RWPE1 (cell line): ENCODE data around the gene MYLK.

Experiments used
- CTCF ChIA-PET: fragments of 350-600 bp; sonication (Branson Sonifier 250); formaldehyde crosslinking; extraction: SDS; loops from one replicate; lab custom pipeline; 2021; lab: Yijun Ruan, JAX
- POLR2A ChIA-PET: fragments of 400-600 bp; formaldehyde crosslinking; extraction: SDS; loops from one replicate; lab custom pipeline; 2020; ENCODE audit warnings: antibody characterized with exemption; ENCODE audit not compliant: low non-redundant PET; lab: Yijun Ruan, JAX
- DNase-seq: peaks from one replicate; pipeline ENCODE4 v3.0.0; 2012; ENCODE audit warnings: low spot score
- H3K27ac ChIP-seq: fragments of 450-650 bp; 2 replicates; pipeline ENCODE4 v1.5.1; 2017
- TF ChIP-seq, protein P1 (sequence below): fragments of 450-650 bp; conservative IDR thresholded peaks from 2 replicates; pipeline ENCODE4 v1.5.1; 2017; ENCODE audit warnings: low read depth, mild to moderate bottlenecking

Gene MYLK

DNA sequence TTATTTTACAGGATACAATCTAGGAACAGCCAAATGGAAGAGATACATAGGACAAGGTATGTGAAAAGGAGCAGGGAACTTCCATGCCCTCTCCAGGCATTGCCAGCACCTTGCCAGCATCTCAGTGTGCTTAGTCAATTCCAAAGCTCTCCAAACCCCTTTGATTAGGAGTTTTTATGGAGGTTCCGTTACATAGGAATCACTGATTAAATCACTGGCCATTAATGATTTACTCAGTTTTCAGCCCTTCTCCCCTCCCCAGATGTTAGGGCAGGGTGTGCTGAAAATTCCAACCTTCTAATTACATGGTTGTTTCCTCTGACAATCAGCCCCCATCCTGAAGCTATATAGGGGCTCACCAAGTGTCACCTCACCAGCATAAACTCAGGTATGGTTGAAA, 11.5 kb downstream of the MYLK start:
- POLR2A ChIA-PET: no interaction called here
- TF ChIP-seq, protein P1, sequence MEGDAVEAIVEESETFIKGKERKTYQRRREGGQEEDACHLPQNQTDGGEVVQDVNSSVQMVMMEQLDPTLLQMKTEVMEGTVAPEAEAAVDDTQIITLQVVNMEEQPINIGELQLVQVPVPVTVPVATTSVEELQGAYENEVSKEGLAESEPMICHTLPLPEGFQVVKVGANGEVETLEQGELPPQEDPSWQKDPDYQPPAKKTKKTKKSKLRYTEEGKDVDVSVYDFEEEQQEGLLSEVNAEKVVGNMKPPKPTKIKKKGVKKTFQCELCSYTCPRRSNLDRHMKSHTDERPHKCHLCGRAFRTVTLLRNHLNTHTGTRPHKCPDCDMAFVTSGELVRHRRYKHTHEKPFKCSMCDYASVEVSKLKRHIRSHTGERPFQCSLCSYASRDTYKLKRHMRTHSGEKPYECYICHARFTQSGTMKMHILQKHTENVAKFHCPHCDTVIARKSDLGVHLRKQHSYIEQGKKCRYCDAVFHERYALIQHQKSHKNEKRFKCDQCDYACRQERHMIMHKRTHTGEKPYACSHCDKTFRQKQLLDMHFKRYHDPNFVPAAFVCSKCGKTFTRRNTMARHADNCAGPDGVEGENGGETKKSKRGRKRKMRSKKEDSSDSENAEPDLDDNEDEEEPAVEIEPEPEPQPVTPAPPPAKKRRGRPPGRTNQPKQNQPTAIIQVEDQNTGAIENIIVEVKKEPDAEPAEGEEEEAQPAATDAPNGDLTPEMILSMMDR: no peak
- DNase-seq: no peak
- CTCF ChIA-PET: no interaction called here
- no peak overlapping the region for H3K27ac ChIP-seq

DNA sequence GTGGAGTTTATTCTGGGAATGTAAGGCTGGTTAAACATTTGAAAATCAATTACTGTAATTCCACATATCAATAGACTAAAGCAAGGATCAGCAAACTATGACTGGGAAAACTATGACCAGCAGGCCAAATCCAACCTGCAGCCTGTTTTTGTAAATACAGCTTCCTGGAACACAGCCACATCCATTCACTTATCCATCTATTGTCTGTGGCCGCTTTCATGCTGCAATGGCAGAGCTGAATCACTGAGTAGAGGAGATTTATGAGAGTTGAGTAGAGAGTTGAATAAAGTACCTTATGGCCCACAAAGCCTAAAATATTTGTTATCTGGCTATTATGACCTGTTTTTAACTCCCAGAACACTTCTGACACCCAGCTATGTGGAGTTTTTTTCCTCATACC, 12.2 kb downstream of the MYLK start:
- no peak for DNase-seq
- no peak overlapping the region for H3K27ac ChIP-seq
- ChIA-PET CTCF (interaction anchor here (0.6 kb wide), 1 partner anchor 11 kb away, joined by 3 read pairs; no protein-coding TSS in a partner anchor), POLR2A (no interaction called here)
- TF ChIP-seq, protein P1: no peak

DNA sequence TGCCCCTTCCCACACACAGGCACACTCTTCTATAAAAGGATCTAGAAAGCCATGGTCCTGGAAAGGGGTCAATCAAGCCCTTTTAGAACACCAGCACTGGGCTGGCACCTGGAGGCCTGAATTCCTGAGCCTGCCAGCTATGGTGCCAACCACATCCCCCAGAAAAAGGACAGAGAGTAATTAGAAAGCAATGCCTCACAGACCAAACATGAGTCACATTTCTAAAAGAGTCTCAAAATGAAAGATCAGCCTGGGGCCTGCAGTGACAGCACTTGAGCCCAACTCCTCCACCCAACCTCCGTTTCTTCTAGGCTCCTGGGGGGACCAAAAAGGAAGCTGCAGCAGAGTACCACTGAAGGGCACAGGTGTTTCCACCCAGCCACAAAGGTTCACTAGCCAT, 14.1 kb downstream of the MYLK start:
- TF ChIP-seq, protein P1: no peak
- POLR2A ChIA-PET: no interaction called here
- CTCF ChIA-PET: interaction anchor here (0.6 kb wide), 2 partner anchors 142 to 211 kb away, joined by 3 to 5 read pairs; no protein-coding TSS in a partner anchor
- DNase-seq: peak; percentile 41
- no peak overlapping the region for H3K27ac ChIP-seq

DNA sequence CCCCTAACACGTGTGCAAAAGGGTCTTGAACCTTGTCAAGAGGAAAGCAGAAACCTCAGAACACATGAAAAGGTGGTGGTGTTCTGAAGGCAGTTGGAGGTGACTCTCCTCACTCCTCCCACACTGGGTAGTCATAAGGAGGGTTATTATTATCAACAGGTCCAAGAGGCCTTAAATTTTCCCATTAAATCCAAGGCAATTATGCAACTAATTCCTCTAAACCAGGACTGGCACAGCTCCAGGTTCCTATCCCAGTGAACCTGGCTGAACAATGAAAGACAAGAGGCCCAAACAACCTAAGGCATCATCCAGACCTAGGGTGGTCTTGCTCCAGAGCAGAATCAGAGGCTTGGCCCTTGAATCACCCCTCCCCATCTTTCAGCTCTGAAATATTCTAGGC, 15.0 kb downstream of the MYLK start:
- POLR2A ChIA-PET: no interaction called here
- TF ChIP-seq, protein P1: no peak
- CTCF ChIA-PET: no interaction called here
- H3K27ac ChIP-seq: no peak overlapping the region
- DNase-seq: no peak

DNA sequence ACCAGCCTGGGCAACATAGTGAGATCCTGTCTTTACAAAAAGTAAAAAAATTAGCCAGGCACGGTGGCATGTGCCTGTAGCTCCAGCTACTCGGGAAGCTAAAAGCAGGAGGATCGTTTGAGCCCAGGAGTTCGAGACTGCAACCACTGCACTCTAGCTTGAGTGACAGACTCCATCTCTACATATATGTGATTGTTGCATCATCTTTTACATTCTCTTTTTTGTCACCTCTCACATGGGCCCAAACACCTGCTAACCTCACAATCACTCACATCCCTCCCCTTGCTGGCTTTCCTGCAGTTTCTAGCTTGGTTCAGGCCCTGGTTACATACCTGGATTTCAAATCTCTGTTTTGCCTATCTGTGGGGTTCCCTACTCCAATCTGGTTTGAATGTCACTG, 19.4 kb downstream of the MYLK start:
- H3K27ac ChIP-seq: no peak overlapping the region
- no peak for DNase-seq
- TF ChIP-seq, protein P1: no peak
- ChIA-PET CTCF (no interaction called here), POLR2A (no interaction called here)

DNA sequence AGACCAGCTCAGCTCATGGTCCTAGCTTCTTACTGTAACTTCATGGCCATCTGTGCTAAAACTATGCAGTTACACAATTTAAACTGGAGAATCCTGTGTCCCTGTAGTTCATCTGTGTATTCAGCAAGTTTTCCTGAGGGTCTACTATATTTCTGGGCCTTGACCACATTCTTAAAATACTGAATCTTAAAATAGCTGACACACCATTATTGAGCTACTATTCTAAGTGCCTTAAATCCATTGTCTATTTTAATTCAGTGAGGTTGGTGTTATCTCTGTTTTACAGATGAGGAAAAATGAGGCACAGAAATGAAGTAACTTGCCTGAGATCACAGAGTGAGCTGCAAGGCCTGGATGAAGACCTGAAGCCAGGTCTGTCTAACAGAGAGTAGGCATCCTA, 22.0 kb downstream of the MYLK start:
- TF ChIP-seq, protein P1: no peak
- no peak overlapping the region for H3K27ac ChIP-seq
- ChIA-PET CTCF (interaction anchor here (0.6 to 1.3 kb wide), 2 partner anchors 19 to 203 kb away, joined by 3 to 4 read pairs; no protein-coding TSS in a partner anchor), POLR2A (no interaction called here)
- no peak for DNase-seq
